ENCODE data around the gene ELMOD1.

GRCh38 chr11:107564877-107565218, 26.1 kb upstream of the ELMOD1 start:
- TF ChIP-seq CTCF (IDR thresholded peaks at IDR 0.05 in 8 of 11, conservative IDR thresholded peaks at IDR 0.05 in 3 of 11) (no peak), POLR2AphosphoS5 (IDR thresholded peaks at IDR 0.05) (no peak), POLR2A (IDR thresholded peaks at IDR 0.05) (no peak)

All from spleen (tissue), 7 donors.